ENCODE measurements around the gene RABGAP1L. TPM values are rescaled to one million over a fixed set of nuclear protein-coding genes. Genes with fewer than 3 reads are reported as not detected.
"Not testable (repeated sequence)": the region's sequence is repeated elsewhere in the genome, so short reads cannot be mapped to it uniquely, and the experiment has no call there.

The RABGAP1L gene
- total RNA-seq, 2 experiments from 2014 or later, result 47.4 to 53.3 TPM

DNA sequence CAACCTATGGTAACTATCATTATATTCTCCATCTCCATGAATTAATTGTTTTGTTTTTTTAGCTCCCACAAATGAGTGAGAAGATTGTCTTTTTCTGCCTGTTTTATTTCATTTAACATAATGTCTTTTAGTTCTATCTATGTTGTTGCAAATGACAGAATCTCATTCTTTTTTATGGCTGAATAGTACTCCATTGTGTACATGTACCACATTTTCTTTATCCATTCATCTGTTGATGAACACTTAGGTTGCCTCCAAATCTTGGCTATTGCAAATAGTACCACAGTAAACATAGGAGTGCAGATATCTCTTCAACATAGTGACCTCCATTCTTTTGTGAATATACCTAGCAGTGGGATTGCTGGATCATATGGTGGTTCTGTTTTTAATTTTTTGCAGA is 429.3 kb downstream of the RABGAP1L start:
- DNase-seq; H3K4me1 Mint-ChIP-seq; H3K27me3 Mint-ChIP-seq; H3K36me3 Mint-ChIP-seq (ENCODE audit: low read depth); H3K27ac Mint-ChIP-seq; POLR2A ChIA-PET; H3K4me3 Mint-ChIP-seq; CTCF ChIA-PET: not testable (repeated sequence)
- peaks cover 12% of the 10 kb centered on the region for H3K9me3 Mint-ChIP-seq

DNA sequence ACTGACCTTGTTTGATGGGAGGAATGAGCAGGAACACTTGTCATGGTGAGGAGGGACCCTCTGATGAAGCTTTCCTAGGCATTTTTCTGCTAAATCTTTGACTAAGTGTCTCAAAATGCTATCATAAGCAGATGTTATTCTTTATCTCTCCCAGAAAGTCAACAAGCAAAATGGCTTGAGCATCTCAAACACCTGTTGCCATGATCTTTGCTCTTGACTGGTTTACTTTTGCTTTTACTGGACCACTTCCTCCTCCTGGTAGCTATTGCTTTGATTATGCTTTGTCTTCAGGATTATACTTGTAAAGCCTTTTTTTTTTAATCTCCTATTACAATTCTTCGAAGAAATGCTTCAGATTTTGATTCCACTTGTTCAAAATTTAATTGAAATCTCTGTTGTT is 445.9 kb downstream of the RABGAP1L start:
- Mint-ChIP-seq H3K27ac (no peak overlapping the region), H3K27me3 (no peaks in the 10 kb centered on the region), H3K36me3 (ENCODE audit: low read depth) (peaks cover 6% of the 10 kb centered on the region), H3K4me3 (no peak overlapping the region), H3K9me3 (peaks cover 6% of the 10 kb centered on the region), H3K4me1 (no peaks in the 10 kb centered on the region)
- POLR2A ChIA-PET, result no interaction called here
- DNase-seq, result no peak
- CTCF ChIA-PET, result interaction anchor here (0.6 kb wide), 1 partner anchor 60 kb away, joined by 4 read pairs; no protein-coding TSS in a partner anchor

DNA sequence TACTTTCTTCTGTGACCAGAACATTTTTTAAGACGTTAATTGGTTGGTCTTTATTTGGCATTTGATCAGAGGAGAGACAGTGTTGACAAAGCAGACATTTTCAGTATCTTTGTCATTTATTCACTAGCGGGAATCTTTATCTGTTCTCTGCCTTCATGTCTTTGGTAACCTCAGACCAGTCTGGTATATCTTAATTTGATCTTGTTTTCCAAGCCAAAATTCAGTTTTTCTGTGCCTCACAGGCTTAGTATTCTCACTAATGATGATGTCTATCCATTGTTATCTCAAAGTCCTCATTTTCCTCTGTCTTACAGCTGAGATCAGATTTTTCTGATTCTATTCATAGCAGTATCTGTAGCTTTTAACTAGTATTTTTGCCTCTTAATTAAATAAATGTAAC is 447.2 kb downstream of the RABGAP1L start:
- peaks cover 5% of the 10 kb centered on the region for H3K36me3 Mint-ChIP-seq (ENCODE audit: low read depth)
- H3K27me3 Mint-ChIP-seq, result no peaks in the 10 kb centered on the region
- H3K27ac Mint-ChIP-seq, result no peak overlapping the region
- no peaks in the 10 kb centered on the region for H3K4me1 Mint-ChIP-seq
- DNase-seq, result no peak
- no peak overlapping the region for H3K4me3 Mint-ChIP-seq
- ChIA-PET POLR2A (no interaction called here), CTCF (no interaction called here)
- H3K9me3 Mint-ChIP-seq, result peaks cover 4% of the 10 kb centered on the region

DNA sequence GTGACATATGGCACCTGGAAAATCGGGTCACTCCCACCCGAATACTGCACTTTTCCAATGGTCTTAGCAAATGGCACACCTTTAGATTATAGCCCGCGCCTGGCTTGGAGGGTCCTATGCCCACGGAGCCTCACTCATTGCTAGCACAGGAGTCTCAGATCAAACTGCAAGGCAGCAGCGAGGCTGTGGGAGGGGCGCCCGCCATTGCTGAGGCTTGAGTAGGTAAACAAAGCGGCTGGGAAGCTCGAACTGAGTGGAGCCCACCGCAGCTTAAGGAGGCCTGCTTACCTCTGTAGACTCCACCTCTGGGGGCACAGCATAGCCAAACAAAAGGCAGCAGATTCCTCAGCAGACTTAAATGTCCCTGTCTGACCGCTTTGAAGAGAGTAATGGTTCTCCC is 458.6 kb downstream of the RABGAP1L start:
- CTCF ChIA-PET; H3K4me3 Mint-ChIP-seq; POLR2A ChIA-PET; H3K4me1 Mint-ChIP-seq; H3K27me3 Mint-ChIP-seq; H3K27ac Mint-ChIP-seq; DNase-seq; H3K36me3 Mint-ChIP-seq (ENCODE audit: low read depth): not testable (repeated sequence)
- peaks cover 18% of the 10 kb centered on the region for H3K9me3 Mint-ChIP-seq

DNA sequence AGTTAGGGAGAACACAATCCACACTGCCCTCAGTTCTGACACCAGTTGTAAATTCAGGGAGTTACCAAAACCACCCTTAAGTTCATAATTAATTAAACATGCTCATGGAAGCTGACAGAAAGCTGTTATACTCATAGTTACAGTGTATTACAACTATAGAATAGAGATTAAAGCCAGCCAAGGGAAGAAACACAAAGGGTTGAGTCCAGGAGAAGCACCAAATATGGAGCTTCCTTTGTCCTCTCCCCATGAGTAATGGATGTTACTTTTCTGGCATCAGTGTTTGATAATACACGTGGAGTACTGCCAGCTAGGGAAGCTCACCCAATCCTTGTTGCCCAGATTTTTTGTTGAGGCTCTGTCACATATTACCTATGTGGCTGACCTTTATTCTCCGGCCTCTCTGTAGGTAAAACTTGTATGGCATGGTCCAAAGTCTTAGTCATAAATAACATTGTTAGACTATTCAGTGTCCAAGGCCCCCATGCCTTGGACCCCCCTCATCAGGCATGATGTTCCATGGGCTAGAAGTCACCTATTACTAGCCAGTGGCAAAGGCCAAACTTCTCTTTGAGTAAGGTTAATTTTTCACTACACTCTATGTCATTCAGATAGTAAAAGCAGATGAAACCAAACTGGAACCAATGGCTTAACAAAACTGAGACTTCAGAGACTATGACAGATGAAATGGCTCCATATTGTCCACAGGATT is 464.2 kb downstream of the RABGAP1L start:
- Mint-ChIP-seq H3K4me3 (no peak overlapping the region), H3K9me3 (peaks cover 13% of the 10 kb centered on the region), H3K27me3 (no peaks in the 10 kb centered on the region), H3K36me3 (ENCODE audit: low read depth) (no peaks in the 10 kb centered on the region), H3K4me1 (no peaks in the 10 kb centered on the region), H3K27ac (no peak overlapping the region)
- ChIA-PET CTCF (no interaction called here), POLR2A (no interaction called here)
- no peak for DNase-seq

DNA sequence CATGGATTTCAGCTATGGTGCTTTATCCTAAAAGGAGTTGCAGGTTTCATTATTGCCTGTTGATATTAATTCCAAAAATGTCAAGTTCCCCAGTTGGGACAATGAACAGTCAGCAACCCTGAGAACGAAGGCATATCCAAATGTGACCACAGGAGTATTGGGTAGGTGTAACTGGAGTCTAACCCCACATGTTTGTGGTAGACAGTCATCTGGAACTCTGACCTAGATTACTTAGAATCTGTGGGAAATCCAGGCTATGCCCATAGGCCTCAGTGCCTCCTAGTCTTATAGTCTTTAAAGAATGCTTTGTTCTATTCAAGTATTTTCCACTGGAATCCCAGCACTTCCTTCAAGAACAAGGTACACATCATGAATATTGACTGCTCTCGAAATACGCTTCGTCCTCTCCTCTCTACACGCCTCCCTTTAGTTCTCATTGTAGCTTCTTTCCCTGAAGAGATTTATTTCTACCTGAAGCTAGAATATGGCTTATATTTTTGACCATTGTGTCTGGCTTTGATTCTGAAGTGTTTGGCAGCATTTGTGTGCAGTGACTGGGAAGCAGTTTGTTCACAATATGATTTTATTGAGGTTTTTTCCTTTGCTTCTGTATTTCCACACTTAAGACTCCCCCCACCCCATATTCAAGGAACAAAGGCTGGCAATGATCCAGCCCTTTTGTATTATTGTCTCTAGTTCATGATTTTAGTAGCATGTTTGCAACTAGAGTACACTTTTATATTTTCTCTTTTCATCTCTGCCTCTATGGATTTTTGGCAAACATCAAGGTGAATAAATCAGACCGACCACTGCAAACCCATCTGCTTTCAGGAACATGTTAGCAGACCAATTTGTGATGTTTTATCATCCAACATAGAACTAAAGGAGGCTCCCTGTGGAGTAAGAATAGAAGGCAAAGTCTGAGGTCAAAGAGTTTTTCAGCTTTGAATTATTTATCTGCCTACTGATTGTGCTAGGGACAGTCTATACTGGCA is 467.0 kb downstream of the RABGAP1L start:
- Mint-ChIP-seq H3K27ac (no peak overlapping the region), H3K4me3 (no peak overlapping the region), H3K4me1 (no peaks in the 10 kb centered on the region), H3K9me3 (no peaks in the 10 kb centered on the region), H3K27me3 (no peaks in the 10 kb centered on the region), H3K36me3 (ENCODE audit: low read depth) (no peaks in the 10 kb centered on the region)
- ChIA-PET CTCF (no interaction called here), POLR2A (no interaction called here)
- no peak for DNase-seq

DNA sequence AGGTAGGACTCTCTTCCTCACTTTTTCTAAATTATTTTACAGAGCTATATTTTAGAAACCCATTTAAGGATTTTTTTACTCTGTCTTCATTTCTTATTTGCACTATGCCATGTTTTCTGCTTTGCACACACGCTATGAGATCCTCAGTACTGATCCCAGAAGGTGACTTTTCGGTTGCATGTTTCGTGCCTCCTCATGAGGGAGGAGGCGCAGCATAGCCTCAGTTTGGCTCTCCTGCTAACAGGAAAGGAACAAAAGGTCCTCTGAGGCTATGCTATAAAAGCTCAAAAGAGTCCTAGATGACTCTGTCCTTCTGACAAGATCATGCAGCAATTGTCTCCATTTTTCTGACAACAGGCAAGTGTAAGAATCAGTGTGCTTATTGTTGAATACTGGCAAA is 478.2 kb downstream of the RABGAP1L start:
- CTCF ChIA-PET, result no interaction called here
- no peaks in the 10 kb centered on the region for H3K9me3 Mint-ChIP-seq

DNA sequence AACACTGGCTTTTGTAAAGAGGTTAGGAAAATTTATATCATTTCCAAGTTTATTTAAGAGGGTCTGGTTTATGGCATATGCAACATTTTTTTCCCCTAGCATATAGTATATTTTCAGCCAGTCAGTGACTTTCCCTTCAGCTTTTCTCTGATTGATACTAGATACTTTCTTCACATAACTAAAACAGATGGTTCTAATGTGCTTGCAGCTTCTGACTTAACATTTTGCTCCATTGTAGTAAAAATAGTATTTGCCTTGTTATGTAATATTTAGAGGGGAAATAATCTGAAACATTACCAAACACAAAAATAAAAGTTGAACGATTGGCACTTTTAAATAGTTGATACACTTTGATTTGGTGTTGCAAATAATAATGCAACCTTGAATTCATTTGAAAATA is 480.1 kb downstream of the RABGAP1L start:
- Mint-ChIP-seq H3K4me3 (no peak overlapping the region), H3K9me3 (no peaks in the 10 kb centered on the region), H3K4me1 (peaks cover 2% of the 10 kb centered on the region), H3K27me3 (no peaks in the 10 kb centered on the region), H3K36me3 (ENCODE audit: low read depth) (peaks cover 7% of the 10 kb centered on the region), H3K27ac (no peak overlapping the region)
- DNase-seq, result no peak
- ChIA-PET POLR2A (no interaction called here), CTCF (no interaction called here)

More for the DNA sequence above, 478.2 kb downstream of the RABGAP1L start:
- DNase-seq, result no peak
- peaks cover 7% of the 10 kb centered on the region for H3K36me3 Mint-ChIP-seq (ENCODE audit: low read depth)
- POLR2A ChIA-PET, result no interaction called here
- no peaks in the 10 kb centered on the region for H3K27me3 Mint-ChIP-seq
- no peak overlapping the region for H3K4me3 Mint-ChIP-seq
- H3K27ac Mint-ChIP-seq, result no peak overlapping the region
- H3K4me1 Mint-ChIP-seq, result no peaks in the 10 kb centered on the region

DNA sequence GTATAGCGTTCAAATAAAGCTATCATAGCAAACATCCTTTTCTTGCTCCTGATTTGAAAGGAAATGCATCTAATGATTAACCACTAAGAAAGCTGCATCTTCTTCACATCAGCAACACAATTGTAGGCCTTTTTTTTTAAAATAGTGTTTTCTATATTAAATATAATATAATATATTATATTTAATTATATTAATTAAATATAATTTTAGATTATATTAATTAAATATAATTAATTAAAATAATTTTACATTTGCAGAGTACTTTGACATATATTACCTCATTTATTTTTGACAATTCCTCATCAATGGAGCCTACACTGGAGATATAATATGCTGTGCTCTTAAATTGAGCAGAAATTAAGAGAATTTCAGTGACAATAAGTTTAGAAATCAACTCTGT is 481.5 kb downstream of the RABGAP1L start:
- H3K4me1 Mint-ChIP-seq, result peaks cover 2% of the 10 kb centered on the region

DNA sequence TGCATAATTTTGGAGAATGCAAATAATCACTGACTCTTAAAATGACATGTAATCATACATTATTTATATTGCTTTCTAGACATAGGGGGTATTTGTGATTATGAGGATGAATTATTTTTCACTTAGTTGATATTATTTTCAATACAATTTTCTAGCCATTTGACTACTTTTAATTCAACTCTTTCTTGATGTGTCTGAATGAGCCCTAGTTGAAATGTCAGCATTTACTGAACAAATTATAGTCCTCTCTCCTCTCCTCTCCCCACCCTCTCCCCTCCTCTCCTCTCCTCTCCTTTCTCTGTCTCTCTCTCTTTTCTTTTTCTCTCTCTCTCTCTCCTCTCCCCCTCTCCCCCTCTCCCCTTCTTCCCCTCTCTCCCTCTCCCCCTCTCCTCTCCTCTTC is 483.1 kb downstream of the RABGAP1L start:
- no peak overlapping the region for H3K4me3 Mint-ChIP-seq

More for the DNA sequence above, 481.5 kb downstream of the RABGAP1L start:
- Mint-ChIP-seq H3K9me3 (peaks cover under 1% of the 10 kb centered on the region), H3K27ac (no peak overlapping the region), H3K4me3 (no peak overlapping the region), H3K27me3 (no peaks in the 10 kb centered on the region), H3K36me3 (ENCODE audit: low read depth) (peaks cover 7% of the 10 kb centered on the region)
- ChIA-PET CTCF (no interaction called here), POLR2A (no interaction called here)
- no peak for DNase-seq

DNA sequence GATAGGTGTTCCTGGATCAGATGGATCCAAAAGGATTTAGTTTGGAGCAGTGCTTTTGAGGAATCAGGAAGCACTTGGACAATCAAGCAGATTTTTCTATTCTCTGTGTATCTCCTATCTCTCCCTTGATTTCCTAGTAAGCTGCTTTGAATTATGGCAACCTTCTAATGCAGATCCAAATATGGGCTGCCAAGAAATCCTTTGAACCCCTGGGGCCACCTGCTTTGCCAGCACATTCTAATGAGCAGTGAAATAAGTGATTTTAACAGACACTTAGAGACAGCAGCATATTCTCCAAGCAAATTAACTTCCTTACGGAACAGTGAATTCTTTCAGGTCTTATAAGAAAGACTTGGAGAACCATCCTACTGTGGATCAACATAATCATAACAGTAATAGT is 483.9 kb downstream of the RABGAP1L start:
- no peak for DNase-seq
- Mint-ChIP-seq H3K27ac (no peak overlapping the region), H3K36me3 (ENCODE audit: low read depth) (no peaks in the 10 kb centered on the region), H3K9me3 (peaks cover 2% of the 10 kb centered on the region), H3K27me3 (no peaks in the 10 kb centered on the region), H3K4me1 (peaks cover 2% of the 10 kb centered on the region), H3K4me3 (no peak overlapping the region)
- POLR2A ChIA-PET, result no interaction called here
- CTCF ChIA-PET, result interaction anchor here (0.6 kb wide), 1 partner anchor 789 kb away, joined by 4 read pairs; no protein-coding TSS in a partner anchor

More for the DNA sequence above, 483.1 kb downstream of the RABGAP1L start:
- H3K27ac Mint-ChIP-seq, result no peak overlapping the region
- peaks cover 2% of the 10 kb centered on the region for H3K4me1 Mint-ChIP-seq
- H3K9me3 Mint-ChIP-seq, result peaks cover 2% of the 10 kb centered on the region
- POLR2A ChIA-PET, result no interaction called here
- CTCF ChIA-PET, result no interaction called here
- peaks cover 6% of the 10 kb centered on the region for H3K36me3 Mint-ChIP-seq (ENCODE audit: low read depth)
- no peak for DNase-seq
- no peaks in the 10 kb centered on the region for H3K27me3 Mint-ChIP-seq

DNA sequence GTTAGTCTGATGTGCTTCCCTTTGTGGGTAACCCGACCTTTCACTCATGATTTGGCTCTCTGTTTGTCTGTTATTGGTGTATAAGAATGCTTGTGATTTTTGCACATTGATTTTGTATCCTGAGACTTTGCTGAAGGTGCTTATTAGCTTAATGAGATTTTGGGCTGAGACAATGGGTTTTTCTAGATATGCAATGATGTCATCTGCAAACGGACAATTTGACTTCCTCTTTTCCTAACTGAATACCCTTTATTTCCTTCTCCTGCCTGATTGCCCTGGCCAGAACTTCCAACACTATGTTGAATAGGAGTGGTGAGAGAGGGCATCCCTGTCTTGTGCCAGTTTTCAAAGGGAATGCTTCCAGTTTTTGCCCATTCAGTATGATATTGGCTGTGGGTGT is 490.3 kb downstream of the RABGAP1L start:
- H3K36me3 Mint-ChIP-seq (ENCODE audit: low read depth); H3K4me1 Mint-ChIP-seq; POLR2A ChIA-PET; H3K27me3 Mint-ChIP-seq; DNase-seq; H3K4me3 Mint-ChIP-seq; CTCF ChIA-PET; H3K27ac Mint-ChIP-seq: not testable (repeated sequence)
- peaks cover 15% of the 10 kb centered on the region for H3K9me3 Mint-ChIP-seq

DNA sequence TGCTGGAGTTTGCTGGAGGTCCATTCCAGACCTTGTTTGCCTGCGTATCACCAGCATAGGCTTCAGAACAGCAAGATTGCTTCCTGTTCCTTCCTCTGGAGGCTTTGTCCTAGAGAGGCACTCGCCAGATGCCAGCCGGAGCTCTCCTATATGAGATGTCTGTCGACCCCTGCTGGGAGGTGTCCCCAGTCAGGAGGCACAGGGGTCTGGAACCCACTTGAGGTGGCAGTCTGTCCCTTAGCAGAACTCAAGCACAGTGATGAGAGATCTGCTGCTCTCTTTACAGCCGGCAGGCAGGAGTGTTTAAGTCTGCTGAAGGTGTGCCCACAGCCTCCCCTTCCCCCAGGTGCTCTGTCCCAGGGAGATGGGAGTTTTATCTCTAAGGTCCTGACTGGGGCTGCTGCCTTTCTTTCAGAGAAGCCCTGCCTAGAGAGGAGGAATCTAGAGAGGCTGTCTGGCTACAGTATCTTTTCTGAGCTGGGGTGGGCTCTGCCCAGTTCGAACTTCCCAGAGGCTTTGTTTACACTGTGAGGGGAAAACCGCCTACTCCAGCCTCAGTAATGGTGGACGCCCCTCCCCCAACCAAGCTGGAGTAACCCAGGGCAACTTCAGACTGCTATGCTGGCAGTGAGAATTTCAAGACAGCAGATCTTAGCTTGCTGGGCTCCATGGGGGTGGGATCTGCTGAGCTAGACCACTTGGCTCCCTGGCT is 493.4 kb downstream of the RABGAP1L start:
- Mint-ChIP-seq H3K4me1 (no peaks in the 10 kb centered on the region), H3K36me3 (ENCODE audit: low read depth) (no peaks in the 10 kb centered on the region), H3K27ac (no peak overlapping the region), H3K27me3 (no peaks in the 10 kb centered on the region), H3K9me3 (peaks cover 13% of the 10 kb centered on the region), H3K4me3 (no peak overlapping the region)
- POLR2A ChIA-PET, result no interaction called here
- CTCF ChIA-PET, result interaction anchor here (0.7 kb wide), 1 partner anchor 384 kb away, joined by 3 read pairs; no protein-coding TSS in a partner anchor
- no peak for DNase-seq
